Heart left ventricle (tissue), 16 donors: Measurements from ENCODE around the gene GOLGA8M. TPM values are rescaled to one million over a fixed set of nuclear protein-coding genes. Genes with fewer than 3 reads are reported as not detected.
"Not testable (repeated sequence)": the region's sequence is repeated elsewhere in the genome, so short reads cannot be mapped to it uniquely, and the experiment has no call there.

Experiments
- ATAC-seq, 4 donors: fragments of 200-7000 bp; cut with Tn5 transposase; one replicate each; pipeline ENCODE4 v1.9.1; 2020 to 2022; ENCODE audit warnings: moderate library complexity in 4 of 4, mild to moderate bottlenecking in 3 of 4, moderate number of reproducible peaks in 1 of 4
- DNase-seq, 5 donors: peaks; one replicate each; pipeline ENCODE4 v3.0.0-alpha.2; 2020
- H3K27ac ChIP-seq, 12 donors: fragments of 200-600 bp; sonication (generic) in 4 of 12; one replicate each; pipeline versions ENCODE4 v1.5.0 to v1.8.0; 2016 to 2022; ENCODE audit warnings: mild to moderate bottlenecking in 2 of 12
- H3K27me3 ChIP-seq, 9 donors: fragments of 200-600 bp; sonication (generic) in 2 of 9; one replicate each; pipeline versions ENCODE4 v1.5.1 to v1.8.0; 2016 to 2022; ENCODE audit warnings: mild to moderate bottlenecking in 3 of 9
- H3K36me3 ChIP-seq, 9 donors: fragments of 200-600 bp; sonication (generic) in 2 of 9; one replicate each; pipeline versions ENCODE4 v1.5.0 to v1.8.0; 2018 to 2022; ENCODE audit warnings: mild to moderate bottlenecking in 2 of 9
- H3K4me1 ChIP-seq, 12 donors: fragments of 200-600 bp; sonication (generic) in 4 of 12; one replicate each; pipeline versions ENCODE4 v1.5.0 to v1.8.0; 2016 to 2022; ENCODE audit warnings: mild to moderate bottlenecking in 3 of 12
- H3K4me3 ChIP-seq, 12 donors: fragments of 200-600 bp; sonication (generic) in 4 of 12; one replicate each; pipeline versions ENCODE4 v1.5.0 to v1.8.0; 2017 to 2022; ENCODE audit warnings: mild to moderate bottlenecking in 9 of 12, moderate library complexity in 4 of 12
- H3K9me3 ChIP-seq, 12 donors: fragments of 200-600 bp; sonication (generic) in 4 of 12; one replicate each; pipeline versions ENCODE4 v1.5.0 to v1.8.0; 2016 to 2022; ENCODE audit warnings: mild to moderate bottlenecking in 1 of 12
- CTCF ChIP-seq, 12 donors: fragments of 200-600 bp; sonication (generic) in 4 of 12; IDR thresholded peaks; one replicate each; pipeline versions ENCODE4 v1.5.0 to v1.8.0; 2018 to 2022; ENCODE audit warnings: antibody characterized with exemption in 12 of 12, mild to moderate bottlenecking in 5 of 12
- WGBS, 4 donors: extraction: QIAGEN DNeasy Blood & Tissue Kit in 2 of 4; methylation state at CpG; one replicate each; pipeline versions ENCODE4 v1.1.5 to v1.1.7; 2013 to 2018; 5-methylcytosine and 5-hydroxymethylcytosine counted together
- intact Hi-C, 10 donors: fragments of 100-400 bp; cut with DNase I; formaldehyde crosslinking; loops; one replicate each; pipeline versions ENCODE4 v1.11.1 to v1.14.2; 2022
- polyA plus RNA-seq, 2 donors: library from polyadenylated mRNA; stranded (reverse); fragments of 200-250 nt; gene quantifications; one replicate each; pipeline ENCODE4 v1.2.3, GENCODE V29; 2013
- total RNA-seq, 9 donors: library from RNA; depleted of rRNA in 2 of 9; stranded (reverse); fragments of >200 nt in 2 of 9; fragmentation: NEBNext Ultra II Directional in 3 of 9; extraction: Animal tissue kit (Norgen Biotek cat#: 25700) in 3 of 9; gene quantifications; one replicate each; pipeline versions ENCODE4 v1.1.0 to v1.2.4, GENCODE V29; 2016 to 2023
- donor health status: ischemic (EF 13 %, LVEDD 7.1; RV severe dilation, severe dysfunction).
- donor health status: healthy with polysubstance abuse.
- donor health status: DM: no; HTN: yes; CAD: no.
- donor health status: DM: no; HTN: no; CAD: no.
- donor health status: ischemic (EF 25% LVEDD 6.9; RV normal size, moderate dysfunction).
- donor health status: ischemic (EF 25% LVEDD 5.7; RV mildly dilated, moderate dysfunction).
- donor health status: healthy.
- donor health status: DM: yes; HTN: yes; CAD: no.
- donor health status: ischemic (EF 35%, LVEDD 5.7; RV mildly dilated, moderate dysfunction).
- donor health status: nonischemic (EF 11% LVEDD 7.7; RV severe dilation, severe dysfunction).
- donor health status: DM: yes; HTN: yes; CAD: no.
- donor health status: PGD.
- donor health status: ischemic (EF 29% LVEDD 5.4; RV normal size, mild dysfunction).
- donor health status: nonischemic (EF 23%, LVEDD 6.1; RV moderate dilation, normal function).

Gene GOLGA8M
- total and polyA plus RNA-seq, 11 donors = 0.18 to 2.6 (median 1.2) TPM; not detected in 1

GRCh38 chr15:28702427-28702826, 9.8 kb downstream of the GOLGA8M start:
- H3K4me3 ChIP-seq, H3K4me1 ChIP-seq, H3K27ac ChIP-seq, H3K27me3 ChIP-seq, H3K36me3 ChIP-seq, ATAC-seq, H3K9me3 ChIP-seq, intact Hi-C loops, DNase-seq: not testable (repeated sequence)
- peak in 2 of 12 donors; percentile 12 to 13 for TF ChIP-seq CTCF (IDR thresholded peaks at IDR 0.05)
- WGBS, 4 donors = 46 to 90% (median 66%) methylated on average over 2 to 11 of the region's 11 CpGs; no CpG with 5 or more reads in 1 of the 4 donors

- WGBS, 4 donors = 93 to 97% (median 95%) methylated on average over 26 of the region's 26 CpGs
- DNase-seq, H3K4me3 ChIP-seq, H3K36me3 ChIP-seq, H3K27ac ChIP-seq, H3K4me1 ChIP-seq, H3K9me3 ChIP-seq, H3K27me3 ChIP-seq, ATAC-seq, intact Hi-C loops: not testable (repeated sequence)
Observed at GRCh38 chr15:28694006-28694751, 18.0 kb downstream of the GOLGA8M start.

GRCh38 chr15:28693021-28693420, 19.2 kb downstream of the GOLGA8M start:
- H3K9me3 ChIP-seq, intact Hi-C loops, H3K27me3 ChIP-seq, ATAC-seq, H3K27ac ChIP-seq, DNase-seq, H3K4me1 ChIP-seq, H3K4me3 ChIP-seq, H3K36me3 ChIP-seq: not testable (repeated sequence)
- 94 to 96% (median 95%) methylated on average over 10 to 14 of the region's 14 CpGs for WGBS, 4 donors

- H3K9me3 ChIP-seq, intact Hi-C loops, H3K4me1 ChIP-seq, H3K36me3 ChIP-seq, DNase-seq, H3K27ac ChIP-seq, H3K4me3 ChIP-seq, ATAC-seq, H3K27me3 ChIP-seq: not testable (repeated sequence)
- no CpG with 5 or more reads among the region's 2 CpGs for WGBS, 4 donors
Observed at GRCh38 chr15:28673533-28673932, 38.7 kb downstream of the GOLGA8M start.

GRCh38 chr15:28672122-28672521, 40.1 kb downstream of the GOLGA8M start:
- H3K27ac ChIP-seq, intact Hi-C loops: not testable (repeated sequence)
- no CpG with 5 or more reads among the region's 3 CpGs for WGBS, 4 donors

GRCh38 chr15:28666402-28666801, 45.8 kb downstream of the GOLGA8M start:
- WGBS, 4 donors = no CpG with 5 or more reads among the region's 4 CpGs
- not testable (repeated sequence) for DNase-seq

More at GRCh38 chr15:28672122-28672521, 40.1 kb downstream of the GOLGA8M start:
- H3K27me3 ChIP-seq, H3K4me1 ChIP-seq, H3K9me3 ChIP-seq, DNase-seq, ATAC-seq, H3K4me3 ChIP-seq: not testable (repeated sequence)
- peaks cover 0 to 12% (median 3%) of the 10 kb centered on the region in 9 donors for H3K36me3 ChIP-seq

GRCh38 chr15:28664575-28664974, 47.6 kb downstream of the GOLGA8M start:
- H3K27me3 ChIP-seq, DNase-seq, ATAC-seq, H3K4me3 ChIP-seq, H3K36me3 ChIP-seq, H3K9me3 ChIP-seq, H3K4me1 ChIP-seq, intact Hi-C loops, H3K27ac ChIP-seq: not testable (repeated sequence)
- WGBS, 4 donors = 82 to 84% (median 83%) methylated on average over 6 of the region's 6 CpGs

More at GRCh38 chr15:28666402-28666801, 45.8 kb downstream of the GOLGA8M start:
- ATAC-seq, H3K36me3 ChIP-seq, H3K9me3 ChIP-seq, H3K4me3 ChIP-seq, intact Hi-C loops, H3K4me1 ChIP-seq, H3K27ac ChIP-seq, H3K27me3 ChIP-seq: not testable (repeated sequence)

- ATAC-seq = peak in 3 of 4 donors; percentile 51 to 63 (median 59)
- no CpG with 5 or more reads among the region's 11 CpGs for WGBS, 4 donors
- intact Hi-C loops, H3K27me3 ChIP-seq, DNase-seq, H3K9me3 ChIP-seq, H3K27ac ChIP-seq, H3K4me1 ChIP-seq, H3K36me3 ChIP-seq, H3K4me3 ChIP-seq: not testable (repeated sequence)
Observed at GRCh38 chr15:28663717-28664116, 48.5 kb downstream of the GOLGA8M start.

GRCh38 chr15:28660750-28661149, 51.5 kb downstream of the GOLGA8M start:
- H3K4me1 ChIP-seq, ATAC-seq, H3K27me3 ChIP-seq, H3K4me3 ChIP-seq, DNase-seq, intact Hi-C loops, H3K9me3 ChIP-seq, H3K27ac ChIP-seq, H3K36me3 ChIP-seq: not testable (repeated sequence)
- WGBS, 4 donors = no CpG with 5 or more reads among the region's 7 CpGs

- H3K27ac ChIP-seq, DNase-seq, ATAC-seq, H3K27me3 ChIP-seq, H3K9me3 ChIP-seq, H3K4me3 ChIP-seq, intact Hi-C loops, H3K4me1 ChIP-seq: not testable (repeated sequence)
- no CpG with 5 or more reads among the region's 4 CpGs for WGBS, 4 donors
- peaks cover 0 to 18% (median 6%) of the 10 kb centered on the region in 9 donors for H3K36me3 ChIP-seq
Observed at GRCh38 chr15:28656018-28656360, 56.2 kb downstream of the GOLGA8M start.
